Measurements from ENCODE around the gene SMAD5. TPM values are rescaled to one million over a fixed set of nuclear protein-coding genes. Genes with fewer than 3 reads are reported as not detected.

Gene SMAD5
- total RNA-seq (2022; extraction: Qiagen RNA extraction), result 19.0 to 32.0 TPM (median 29.7 TPM) in 5 replicates

DNA sequence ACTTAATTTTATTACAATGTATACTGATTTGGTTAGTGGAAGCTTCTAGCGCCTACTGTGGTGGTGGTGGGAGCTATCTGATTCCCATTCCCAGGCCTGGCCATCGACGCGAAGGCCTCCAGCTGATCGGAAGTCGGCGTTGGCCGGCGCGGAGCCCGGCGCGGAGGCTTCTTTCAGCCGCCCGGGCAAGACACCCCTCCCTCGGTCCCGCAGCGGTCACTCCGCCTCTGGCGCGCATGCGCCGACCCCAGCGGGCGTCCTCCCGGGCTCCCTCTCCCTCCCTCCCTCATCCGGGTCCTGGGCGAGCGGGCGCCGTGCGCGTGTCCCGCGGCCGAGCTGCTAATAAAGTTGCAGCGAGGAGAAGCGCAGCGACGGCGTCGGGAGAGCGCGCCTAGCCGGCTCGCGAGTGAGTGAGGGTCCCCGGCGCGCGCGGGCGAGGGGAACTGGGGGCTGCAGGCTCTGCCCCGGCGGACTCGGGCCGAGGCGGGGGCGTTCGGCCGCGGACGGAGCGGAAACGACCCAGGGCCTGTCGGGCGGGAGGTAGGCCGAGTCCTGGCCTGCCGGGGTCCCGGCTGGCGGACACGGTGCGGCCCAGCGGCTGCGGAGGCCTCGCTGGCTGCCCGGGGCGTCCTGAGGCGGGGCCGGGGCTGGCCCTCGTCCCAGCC is at the start of gene SMAD5:
Gene SMAD5, plus strand, starts transcription at position 289 of the 665 bp plus-strand sequence. CDS start 20,916 bp downstream, outside the sequence.

GRCh38 chr5:136192526-136193321 is 60.1 kb downstream of the SMAD5 start, which contains the start of gene SMIM32:
TSS of gene SMIM32 (minus strand) at chr5:136193162. CDS start at chr5:136192524, 638 bp downstream.

Other genes starting within 250 kb of the SMAD5 start
- not detected in 5 replicates for gene IL9, start 237.0 kb upstream of the SMAD5 start, total RNA-seq (2022; extraction: Qiagen RNA extraction)
- gene LECT2, start 177.9 kb upstream of the SMAD5 start, total RNA-seq (2022; extraction: Qiagen RNA extraction), result not detected in 5 replicates
- 1,399 to 2,041 TPM (median 1,852 TPM) in 5 replicates for gene TGFBI, start 103.9 kb upstream of the SMAD5 start, total RNA-seq (2022; extraction: Qiagen RNA extraction)
- not detected in 5 replicates for gene SMIM32, start 60.3 kb downstream of the SMAD5 start, total RNA-seq (2022; extraction: Qiagen RNA extraction)
- not detected in 5 replicates for gene TRPC7, start 232.7 kb downstream of the SMAD5 start, total RNA-seq (2022; extraction: Qiagen RNA extraction)